ENCODE results near the gene CMSS1.

DNA sequence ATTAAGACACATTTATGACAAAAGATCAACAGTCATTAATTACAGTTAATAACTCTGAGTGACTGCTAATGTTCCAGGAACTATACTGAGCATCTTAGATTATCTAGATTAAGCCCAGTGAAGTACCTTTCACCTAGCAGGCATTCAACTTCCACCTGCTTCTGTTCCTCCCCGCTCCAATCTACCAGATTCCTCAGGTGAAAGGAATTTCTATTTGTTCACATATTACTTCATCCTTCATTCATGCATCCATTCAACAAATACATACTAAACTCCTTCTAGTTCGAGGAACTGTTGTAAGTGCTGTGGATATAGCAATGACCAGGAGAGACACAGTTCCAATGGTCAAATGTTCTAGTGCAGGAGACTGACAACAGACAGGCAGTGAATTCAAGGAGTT lies 157.3 kb downstream of the CMSS1 start:
- TF ChIP-seq ZNF274 (IDR thresholded peaks at IDR 0.05; ENCODE audit: low read depth, low read length) (no peak), YY1 (IDR thresholded peaks at IDR 0.05; ENCODE audit: insufficient read depth, insufficient read length) (no peak)
